ENCODE data around the gene ELN.

- TF ChIP-seq POLR2A (IDR thresholded peaks at IDR 0.05) (no peak), CTCF (IDR thresholded peaks at IDR 0.05) (no peak)
Observed at GRCh38 chr7:74008687-74009086, 19.3 kb upstream of the ELN start.
